ENCODE measurements around the gene NKX6-1.

The NKX6-1 gene

GRCh38 chr4:84498203-84498934 is 723 bp downstream of the NKX6-1 start:
- DNase-seq (ENCODE audit: low read depth in 1 of 2, low spot score in 1 of 2): no peak

GRCh38 chr4:84497504-84498202 is 1.4 kb downstream of the NKX6-1 start:
- DNase-seq (ENCODE audit: low read depth in 1 of 2, low spot score in 1 of 2): no peak

- no peak for DNase-seq (ENCODE audit: low read depth in 1 of 2, low spot score in 1 of 2)
Observed at GRCh38 chr4:84496706-84497503, 2.2 kb downstream of the NKX6-1 start.

GRCh38 chr4:84496331-84496705 is 2.8 kb downstream of the NKX6-1 start:
- no peak for DNase-seq (ENCODE audit: low read depth in 1 of 2, low spot score in 1 of 2)

- no peak for DNase-seq (ENCODE audit: low read depth in 1 of 2, low spot score in 1 of 2)
Observed at GRCh38 chr4:84495794-84496261, 3.3 kb downstream of the NKX6-1 start.

GRCh38 chr4:84495118-84495793 is 3.8 kb downstream of the NKX6-1 start:
- DNase-seq (ENCODE audit: low read depth in 1 of 2, low spot score in 1 of 2): no peak

GRCh38 chr4:84494531-84494930 is 4.6 kb downstream of the NKX6-1 start:
- no peak for DNase-seq (ENCODE audit: low read depth in 1 of 2, low spot score in 1 of 2)

GRCh38 chr4:84494076-84494475 is 5.0 kb downstream of the NKX6-1 start:
- no peak for DNase-seq (ENCODE audit: low read depth in 1 of 2, low spot score in 1 of 2)

- no peak for DNase-seq (ENCODE audit: low read depth in 1 of 2, low spot score in 1 of 2)
Observed at GRCh38 chr4:84493092-84493850, 5.8 kb downstream of the NKX6-1 start.

GRCh38 chr4:84492737-84493091 is 6.4 kb downstream of the NKX6-1 start:
- DNase-seq (ENCODE audit: low read depth in 1 of 2, low spot score in 1 of 2): no peak

GRCh38 chr4:84492290-84492689 is 6.8 kb downstream of the NKX6-1 start:
- no peak for DNase-seq (ENCODE audit: low read depth in 1 of 2, low spot score in 1 of 2)

GRCh38 chr4:84491481-84491880 is 7.6 kb downstream of the NKX6-1 start:
- DNase-seq (ENCODE audit: low read depth in 1 of 2, low spot score in 1 of 2): no peak

GRCh38 chr4:84490663-84491062 is 8.4 kb downstream of the NKX6-1 start:
- DNase-seq (ENCODE audit: low read depth in 1 of 2, low spot score in 1 of 2): no peak

GRCh38 chr4:84484236-84484635 is 14.9 kb downstream of the NKX6-1 start:
- no peak for DNase-seq (ENCODE audit: low read depth in 1 of 2, low spot score in 1 of 2)

- DNase-seq (ENCODE audit: low read depth in 1 of 2, low spot score in 1 of 2): no peak
Observed at GRCh38 chr4:84483688-84484087, 15.4 kb downstream of the NKX6-1 start.

- DNase-seq (ENCODE audit: low read depth in 1 of 2, low spot score in 1 of 2): no peak
Observed at GRCh38 chr4:84482564-84483563, 16.2 kb downstream of the NKX6-1 start.

GRCh38 chr4:84481860-84482245 is 17.2 kb downstream of the NKX6-1 start:
- DNase-seq (ENCODE audit: low read depth in 1 of 2, low spot score in 1 of 2): no peak

GRCh38 chr4:84481077-84481859 is 17.8 kb downstream of the NKX6-1 start:
- DNase-seq (ENCODE audit: low read depth in 1 of 2, low spot score in 1 of 2): no peak

GRCh38 chr4:84480082-84480481 is 19.0 kb downstream of the NKX6-1 start:
- no peak for DNase-seq (ENCODE audit: low read depth in 1 of 2, low spot score in 1 of 2)
